ENCODE data around the gene CCDC183. TPM values are rescaled to one million over a fixed set of nuclear protein-coding genes. Genes with fewer than 3 reads are reported as not detected.

Gene CCDC183
- total and polyA plus RNA-seq, 2 of the 4 experiments (the other 2 are of a cell fraction): under 0.01 to 0.29 TPM

DNA sequence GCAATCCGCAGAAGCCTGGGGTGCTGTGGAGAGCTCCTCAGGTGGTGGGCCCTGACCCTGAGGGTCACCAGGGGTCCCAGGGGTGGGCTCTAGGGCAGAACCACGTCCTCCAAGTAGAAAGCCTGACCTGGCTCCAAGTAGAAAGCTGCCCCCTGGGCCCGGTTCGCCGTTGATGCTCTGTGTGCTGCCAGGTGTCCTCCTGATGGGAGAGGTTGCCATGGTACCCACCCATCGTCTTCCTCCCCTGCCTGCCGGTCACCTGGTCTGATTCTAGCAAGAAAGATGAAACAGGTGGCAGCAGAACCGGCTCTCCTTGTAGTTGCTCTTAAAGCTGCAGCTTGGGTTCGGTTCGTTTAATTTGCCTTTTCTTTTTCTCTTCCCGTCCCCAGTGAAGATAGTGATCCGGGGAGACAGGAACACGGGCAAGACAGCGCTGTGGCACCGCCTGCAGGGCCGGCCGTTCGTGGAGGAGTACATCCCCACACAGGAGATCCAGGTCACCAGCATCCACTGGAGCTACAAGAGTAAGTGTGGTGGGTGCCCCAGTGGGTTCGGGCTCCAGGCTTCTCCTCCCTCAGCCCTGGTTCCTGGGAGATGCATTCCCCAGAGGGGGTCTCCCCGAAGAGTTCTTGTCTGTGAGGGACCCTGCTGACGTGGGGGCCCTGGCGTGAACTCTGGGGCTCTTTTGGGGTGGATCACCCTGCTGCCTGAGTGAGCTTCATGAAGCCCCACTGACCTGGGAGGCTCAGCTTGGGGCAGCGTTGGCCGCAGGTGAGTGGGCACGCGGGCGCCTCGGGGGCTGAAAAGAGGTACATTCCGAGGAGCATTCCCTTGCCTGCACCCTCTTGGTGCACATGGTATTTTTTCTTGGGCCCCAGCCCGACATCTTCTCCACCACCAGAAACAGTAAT lies 27.3 kb downstream of the CCDC183 start:
- H2AFZ ChIP-seq (replicated peaks; ENCODE audit: low read length, poor library complexity): no peak overlapping the region
- peaks cover 11 to 20% of the 10 kb centered on the region in 2 experiments for H3K79me1 ChIP-seq (ENCODE audit: low read depth in 1 of 2, low read length in 2 of 2)
- H3K27me3 ChIP-seq (ENCODE audit: control insufficient read depth, insufficient read depth, low read length): no peaks in the 10 kb centered on the region
- no peak overlapping the region for H4K5ac ChIP-seq (ENCODE audit: low read depth, low read length)
- TF ChIP-seq USF2 (IDR thresholded peaks at IDR 0.05; ENCODE audit: low read depth, low read length) (no peak), MAFK (IDR thresholded peaks at IDR 0.05; ENCODE audit: low read depth, low read length) (no peak), CEBPB (IDR thresholded peaks at IDR 0.05; ENCODE audit: low read depth, low read length) (no peak), MAZ (IDR thresholded peaks at IDR 0.05; ENCODE audit: borderline replicate concordance, low read depth, low read length) (no peak), NFE2L2 (IDR thresholded peaks at IDR 0.05; ENCODE audit: low read depth, low read length) (no peak), CHD1 (IDR thresholded peaks at IDR 0.05; ENCODE audit: low read depth, low read length) (no peak), FOS (IDR thresholded peaks at IDR 0.05; ENCODE audit: low read depth, low read length) (no peak), SMC3 (IDR thresholded peaks at IDR 0.05; ENCODE audit: low read depth, low read length) (no peak), POLR2A (IDR thresholded peaks at IDR 0.05; ENCODE audit: low read depth, low read length) (no peak), RCOR1 (IDR thresholded peaks at IDR 0.05; ENCODE audit: insufficient replicate concordance, low read length) (no peak)
- TF ChIP-seq, protein P1, sequence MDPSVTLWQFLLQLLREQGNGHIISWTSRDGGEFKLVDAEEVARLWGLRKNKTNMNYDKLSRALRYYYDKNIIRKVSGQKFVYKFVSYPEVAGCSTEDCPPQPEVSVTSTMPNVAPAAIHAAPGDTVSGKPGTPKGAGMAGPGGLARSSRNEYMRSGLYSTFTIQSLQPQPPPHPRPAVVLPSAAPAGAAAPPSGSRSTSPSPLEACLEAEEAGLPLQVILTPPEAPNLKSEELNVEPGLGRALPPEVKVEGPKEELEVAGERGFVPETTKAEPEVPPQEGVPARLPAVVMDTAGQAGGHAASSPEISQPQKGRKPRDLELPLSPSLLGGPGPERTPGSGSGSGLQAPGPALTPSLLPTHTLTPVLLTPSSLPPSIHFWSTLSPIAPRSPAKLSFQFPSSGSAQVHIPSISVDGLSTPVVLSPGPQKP (IDR thresholded peaks at IDR 0.05; ENCODE audit: borderline replicate concordance, low read depth, low read length): no peak
- peaks cover 16% of the 10 kb centered on the region for H4K20me1 ChIP-seq (ENCODE audit: insufficient read depth, low read length)
- peaks cover 3% of the 10 kb centered on the region; the same call in 1 of the 2 replicates for H3K4me1 ChIP-seq (ENCODE audit: control insufficient read depth, insufficient read depth, low read length)
- ChIA-PET POLR2A (ENCODE audit: unreplicated experiment) (interaction anchor here (0.5 kb wide), 1 partner anchor 328 kb away, joined by 5 read pairs; no protein-coding TSS in a partner anchor), CTCF (no interaction called here)
- in situ Hi-C loops (cut with MboI; ENCODE audit: low sequenced_read_pairs): no loop called here
- peaks cover 29% of the 10 kb centered on the region for H3K36me3 ChIP-seq (ENCODE audit: control insufficient read depth, insufficient read depth, low read length)
- H2BK5ac ChIP-seq (ENCODE audit: low read depth, low read length, poor library complexity, severe bottlenecking): no peak overlapping the region
- H2BK120ac ChIP-seq (ENCODE audit: low read depth, low read length): no peak overlapping the region
- DNase-seq (no peak), ATAC-seq (ENCODE audit: low read depth) (no peak)
- H2AK9ac ChIP-seq (replicated peaks; ENCODE audit: low read depth, low read length, poor library complexity): no peak overlapping the region
- no peak overlapping the region for H3K9ac ChIP-seq (ENCODE audit: low read depth, low read length)
- H2BK15ac ChIP-seq (ENCODE audit: low read depth, low read length): no peak overlapping the region
- no TSS peak for BruUV-seq (replicated peaks)
- no peak overlapping the region for H4K8ac ChIP-seq (ENCODE audit: low read depth in 2 of 2, low read length in 2 of 2)
- no peaks in the 10 kb centered on the region for H3K9me3 ChIP-seq (ENCODE audit: control insufficient read depth, insufficient read depth, low read length)
- H2AK5ac ChIP-seq (ENCODE audit: low read depth, low read length): no peak overlapping the region
- no peak overlapping the region for H3K18ac ChIP-seq (ENCODE audit: low read depth, low read length)
- no peak overlapping the region for H3K4me3 ChIP-seq (ENCODE audit: insufficient read depth, low read depth, low read length)
- H3K23ac ChIP-seq (ENCODE audit: low read depth, low read length): no peak overlapping the region
- H4K91ac ChIP-seq (ENCODE audit: insufficient read depth, low read depth, low read length): no peak overlapping the region
- no peak overlapping the region for H3K4me2 ChIP-seq (ENCODE audit: low read depth, low read length)
- dilution Hi-C loops (cut with HindIII; ENCODE audit: low sequenced_read_pairs, unreplicated experiment): no loop called here
- intact Hi-C loops (cut with micrococcal nuclease): no loop called here
- 94% methylated on average over 7 of the region's 30 CpGs; no CpG with 5 or more reads in 1 of the 2 experiments for WGBS, 2 experiments (ENCODE audit: extremely low coverage in 2 of 2, insufficient read length in 1 of 2)
- H2BK20ac ChIP-seq (ENCODE audit: low read depth, low read length): no peak overlapping the region
- H3K14ac ChIP-seq (replicated peaks; ENCODE audit: low read depth, low read length): no peak overlapping the region
- no peak overlapping the region for H3K4ac ChIP-seq (ENCODE audit: low read depth, low read length)
- no peak overlapping the region for H3K27ac ChIP-seq (ENCODE audit: insufficient read depth, low read length)
- no peak overlapping the region for H3K56ac ChIP-seq (ENCODE audit: extremely low read depth, insufficient read depth, low read length)
- H3K9me1 ChIP-seq (ENCODE audit: insufficient read depth, low read length): no peaks in the 10 kb centered on the region
